Activated effector memory CD4-positive, alpha-beta T cell treated with anti-CD3 and anti-CD28 coated beads, Interleukin-2, amount 50 U/mL, for 16 hours (primary cell): ENCODE measurements around the gene ISOC2.
A peak's percentile ranks its signal among the peaks of the same experiment; 100 is the strongest.
"Not testable (repeated sequence)": the region's sequence is repeated elsewhere in the genome, so short reads cannot be mapped to it uniquely, and the experiment has no call there.

Experiments used
- DNase-seq: peaks from one replicate; pipeline ENCODE4 v3.0.0-alpha.2; 2020

Gene ISOC2

GRCh38 chr19:55461259-55461973, at the start of gene ISOC2:
Gene ISOC2, minus strand, starts transcription at chr19:55461642. Its CDS starts 5,156 bp downstream, at chr19:55456486.
- DNase-seq, result peak; percentile 100

GRCh38 chr19:55508120-55508519, 46.7 kb upstream of the ISOC2 start:
- no peak for DNase-seq

- DNase-seq, result no peak
Observed at GRCh38 chr19:55504981-55505380, 43.5 kb upstream of the ISOC2 start.

- DNase-seq, result no peak
Observed at GRCh38 chr19:55504252-55504603, 42.8 kb upstream of the ISOC2 start.

GRCh38 chr19:55503502-55504251, 42.2 kb upstream of the ISOC2 start:
- peak; percentile 97 for DNase-seq

- no peak for DNase-seq
Observed at GRCh38 chr19:55503157-55503501, 41.7 kb upstream of the ISOC2 start.

- no peak for DNase-seq
Observed at GRCh38 chr19:55502197-55502952, 40.9 kb upstream of the ISOC2 start.

GRCh38 chr19:55500368-55500952, 39.0 kb upstream of the ISOC2 start:
- no peak for DNase-seq

- no peak for DNase-seq
Observed at GRCh38 chr19:55498246-55498840, 36.9 kb upstream of the ISOC2 start.

GRCh38 chr19:55497763-55498162, 36.3 kb upstream of the ISOC2 start:
- DNase-seq, result no peak

GRCh38 chr19:55496820-55497219, 35.4 kb upstream of the ISOC2 start:
- not testable (repeated sequence) for DNase-seq

GRCh38 chr19:55495646-55496349, 34.4 kb upstream of the ISOC2 start:
- no peak for DNase-seq

GRCh38 chr19:55494172-55494761, 32.8 kb upstream of the ISOC2 start:
- DNase-seq, result no peak

- no peak for DNase-seq
Observed at GRCh38 chr19:55493645-55494171, 32.3 kb upstream of the ISOC2 start.

- DNase-seq, result no peak
Observed at GRCh38 chr19:55493052-55493644, 31.7 kb upstream of the ISOC2 start.

GRCh38 chr19:55492362-55492944, 31.0 kb upstream of the ISOC2 start:
- no peak for DNase-seq

GRCh38 chr19:55491546-55492360, 30.3 kb upstream of the ISOC2 start:
- DNase-seq, result no peak

- DNase-seq, result no peak
Observed at GRCh38 chr19:55490478-55491432, 29.3 kb upstream of the ISOC2 start.
